GM21825 (cell line): ENCODE results near the gene BMX.

Experiments
- ATAC-seq: cut with Tn5 transposase; IDR thresholded peaks from one replicate; pipeline ENCODE4 v1.9.1; 2021; ENCODE audit warnings: mild to moderate bottlenecking, moderate library complexity; ENCODE audit not compliant: unreplicated experiment

BMX gene

DNA sequence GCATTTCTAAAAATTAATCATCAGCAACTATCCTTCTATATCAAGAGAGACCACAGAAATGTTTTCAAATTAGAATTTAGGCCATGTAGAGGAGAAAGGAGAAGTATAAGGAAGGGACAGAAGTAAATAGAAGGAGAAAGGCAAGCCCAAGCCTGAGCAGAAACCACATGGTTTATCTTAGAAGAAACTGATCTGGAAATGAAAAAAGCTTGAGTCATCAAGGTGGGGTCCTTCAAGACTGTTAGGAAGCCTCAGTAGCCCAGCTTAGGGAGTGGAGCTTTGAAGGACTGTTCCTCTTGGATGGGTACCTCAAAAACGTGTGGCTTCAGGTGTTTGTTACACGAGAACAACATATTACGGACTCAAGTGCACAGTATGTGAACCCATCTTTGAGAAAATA is 4.5 kb downstream of the BMX start:
- no peak for ATAC-seq

DNA sequence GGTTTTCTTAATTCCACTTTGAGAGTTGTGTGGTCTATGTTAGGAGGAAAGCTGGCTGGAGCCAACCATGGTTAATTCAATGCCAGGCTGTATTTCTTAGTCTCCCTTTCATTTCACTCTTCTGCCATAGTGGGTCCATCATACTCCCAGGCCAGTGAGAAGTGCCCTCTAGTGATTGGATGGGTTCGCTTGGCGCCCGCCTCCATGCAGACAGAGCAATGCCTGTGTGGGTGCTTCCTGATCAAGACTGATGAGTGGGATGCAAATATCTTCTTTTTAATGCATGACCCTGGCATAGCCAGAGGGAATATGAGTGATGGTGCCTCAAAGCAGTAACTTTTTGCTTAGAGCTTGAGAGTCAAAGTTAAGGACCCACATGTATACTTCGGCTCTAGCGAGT is 6.4 kb downstream of the BMX start:
- no peak for ATAC-seq

- ATAC-seq: no peak
Measured at GRCh38 chrX:15509845-15510244, 9.2 kb downstream of the BMX start.

- ATAC-seq: no peak
Measured at GRCh38 chrX:15511563-15511962, 11.0 kb downstream of the BMX start.

- ATAC-seq: no peak
Measured at GRCh38 chrX:15512401-15512965, 11.9 kb downstream of the BMX start.

- ATAC-seq: no peak
Measured at GRCh38 chrX:15514279-15514678, 13.7 kb downstream of the BMX start.

DNA sequence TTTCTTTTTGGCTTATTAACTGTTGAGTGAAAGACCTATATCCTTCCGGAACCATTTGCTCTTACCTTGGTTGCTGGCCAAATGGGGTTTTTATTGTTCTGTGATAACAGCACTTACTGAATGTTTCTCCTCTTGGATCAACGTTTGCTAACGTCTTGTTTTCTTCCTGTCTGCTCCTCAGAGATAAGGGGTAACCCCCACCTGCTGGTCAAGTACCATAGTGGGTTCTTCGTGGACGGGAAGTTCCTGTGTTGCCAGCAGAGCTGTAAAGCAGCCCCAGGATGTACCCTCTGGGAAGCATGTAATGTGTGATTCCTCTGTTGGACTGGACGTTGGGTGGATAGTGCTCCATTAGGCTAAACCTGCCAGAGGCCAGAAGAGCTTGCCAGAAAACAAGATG is 15.3 kb downstream of the BMX start:
- ATAC-seq: no peak

DNA sequence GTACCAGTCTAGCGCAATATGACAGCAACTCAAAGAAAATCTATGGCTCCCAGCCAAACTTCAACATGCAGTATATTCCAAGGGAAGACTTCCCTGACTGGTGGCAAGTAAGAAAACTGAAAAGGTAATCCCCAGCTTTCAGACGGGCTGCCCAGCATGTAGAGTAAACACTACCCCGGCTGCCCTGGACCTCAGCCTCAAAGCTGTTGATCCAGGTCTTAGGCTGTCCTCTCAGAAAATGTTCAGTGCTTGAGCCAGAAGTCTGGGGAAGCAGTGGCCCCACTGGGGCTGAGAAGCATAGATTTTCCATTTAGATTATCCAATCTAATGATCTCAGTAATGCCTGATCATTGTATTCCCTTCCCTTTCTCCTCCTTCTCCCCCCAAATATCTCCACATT is 21.9 kb downstream of the BMX start:
- ATAC-seq: no peak

DNA sequence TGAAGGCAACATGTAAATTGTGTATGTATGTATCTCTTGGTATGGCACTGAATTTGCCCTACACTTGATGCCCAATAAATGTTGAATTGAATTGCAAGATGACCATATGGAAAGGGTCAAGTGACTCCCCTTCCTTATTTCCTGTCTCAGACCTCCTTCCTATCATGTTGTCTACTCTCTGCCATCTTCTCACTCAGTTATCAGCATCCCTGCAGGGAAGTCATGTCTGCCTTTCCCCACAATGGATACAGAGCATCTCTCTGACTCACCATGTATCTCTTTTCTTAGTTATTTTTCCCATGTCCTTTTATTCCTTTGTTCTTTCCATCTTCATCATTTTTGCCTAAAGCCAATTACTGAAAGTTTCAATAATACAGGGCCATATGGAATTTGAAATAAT is 22.5 kb downstream of the BMX start:
- no peak for ATAC-seq

DNA sequence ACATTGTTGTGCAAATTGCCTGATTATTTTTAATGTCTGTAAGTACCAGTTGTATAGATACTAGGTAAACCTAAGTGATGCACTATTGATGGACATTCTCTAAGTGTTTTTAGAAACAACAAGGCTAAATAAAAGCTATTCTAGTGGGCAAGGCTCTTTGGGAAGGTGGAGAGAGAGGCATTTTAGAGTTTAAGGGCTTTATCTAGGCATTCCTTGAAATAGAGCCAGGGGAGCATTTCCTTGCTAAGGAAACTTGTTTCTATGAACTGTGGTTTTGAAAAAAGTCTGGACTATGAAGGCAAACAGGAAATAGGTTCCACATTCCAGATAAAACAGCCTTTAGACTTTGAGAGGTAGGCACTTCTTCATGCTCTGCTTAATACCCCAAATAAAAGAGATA is 23.8 kb downstream of the BMX start:
- no peak for ATAC-seq

DNA sequence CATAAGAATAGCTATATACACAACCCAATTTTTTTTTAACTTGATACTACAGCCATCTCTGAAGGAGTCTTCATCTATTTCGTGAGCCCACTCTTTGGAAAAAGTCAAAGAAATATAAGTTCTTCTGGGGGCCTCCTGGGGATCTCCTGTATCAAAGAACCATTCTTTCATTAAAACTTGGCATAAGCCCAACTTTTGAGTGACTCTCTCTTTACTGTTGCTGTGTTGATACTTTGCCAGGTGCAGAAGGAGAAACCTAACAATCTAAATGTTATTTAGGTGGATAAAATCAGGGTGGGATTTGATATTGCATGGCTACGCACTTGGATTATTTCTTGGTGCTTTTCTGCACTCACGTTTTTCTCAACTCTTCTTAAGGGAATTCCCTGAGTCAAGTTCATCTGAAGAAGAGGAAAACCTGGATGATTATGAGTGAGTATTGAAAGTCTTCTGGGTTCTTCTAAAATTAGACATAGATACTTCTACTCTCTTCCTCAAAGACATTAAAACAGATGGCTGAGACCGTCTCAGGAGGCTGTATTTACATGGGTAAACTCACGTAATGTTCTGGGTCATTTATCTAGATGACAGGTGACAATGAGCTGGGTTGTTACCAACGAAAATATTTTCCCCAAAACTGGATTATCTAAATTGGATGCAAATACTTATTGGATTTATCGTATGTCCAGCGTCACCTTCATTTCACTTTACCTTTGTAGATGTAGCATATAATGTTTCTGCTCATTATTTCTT is 25.2 kb downstream of the BMX start:
- ATAC-seq: no peak

DNA sequence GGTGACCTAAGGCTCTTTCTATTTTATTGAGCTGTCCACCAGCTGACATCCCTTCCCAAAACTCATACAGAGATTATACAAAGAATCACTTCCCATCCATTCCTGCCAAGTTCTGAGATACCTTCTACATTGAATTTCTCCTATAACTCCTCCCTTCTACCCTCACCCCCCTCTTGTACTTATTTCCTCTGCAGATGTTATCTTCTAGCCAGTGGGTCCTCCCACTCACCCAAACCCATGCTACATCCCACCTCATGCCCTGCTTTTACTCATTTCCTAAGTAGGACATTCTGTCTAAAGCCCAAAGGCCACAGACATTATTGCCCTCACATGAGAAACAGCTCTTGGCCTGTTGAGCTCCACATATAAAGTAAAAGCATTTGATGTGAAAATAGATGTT is 28.6 kb downstream of the BMX start:
- no peak for ATAC-seq

- ATAC-seq: no peak
Measured at GRCh38 chrX:15530318-15530717, 29.7 kb downstream of the BMX start.

GRCh38 chrX:15546745-15547144 is 46.1 kb downstream of the BMX start:
- no peak for ATAC-seq

- ATAC-seq: no peak
Measured at GRCh38 chrX:15547356-15547755, 46.7 kb downstream of the BMX start.

- no peak for ATAC-seq
Measured at GRCh38 chrX:15549189-15550012, 48.8 kb downstream of the BMX start.

GRCh38 chrX:15559227-15559626 is 58.6 kb downstream of the BMX start:
- ATAC-seq: no peak

DNA sequence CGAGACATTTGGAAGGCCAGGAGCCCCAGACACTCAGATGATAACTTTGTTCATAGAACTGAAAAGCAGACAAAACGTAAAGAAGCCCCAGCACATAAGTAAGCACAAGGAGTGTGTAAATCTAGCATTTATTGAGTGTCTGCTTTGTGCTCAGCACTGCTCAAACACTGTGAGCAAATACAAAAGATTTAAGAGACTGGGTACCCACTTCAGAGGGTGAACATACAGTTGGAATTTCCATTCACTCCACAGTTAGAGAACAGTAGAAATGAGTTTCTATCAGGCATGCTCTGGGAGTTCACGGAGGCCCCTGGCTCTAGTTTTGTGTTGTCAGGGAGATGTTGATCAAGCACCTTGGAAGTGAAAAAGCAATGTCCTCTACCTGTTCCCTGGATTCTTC is 60.3 kb downstream of the BMX start:
- no peak for ATAC-seq

GRCh38 chrX:15563056-15563455 is 62.4 kb downstream of the BMX start:
- ATAC-seq: no peak

DNA sequence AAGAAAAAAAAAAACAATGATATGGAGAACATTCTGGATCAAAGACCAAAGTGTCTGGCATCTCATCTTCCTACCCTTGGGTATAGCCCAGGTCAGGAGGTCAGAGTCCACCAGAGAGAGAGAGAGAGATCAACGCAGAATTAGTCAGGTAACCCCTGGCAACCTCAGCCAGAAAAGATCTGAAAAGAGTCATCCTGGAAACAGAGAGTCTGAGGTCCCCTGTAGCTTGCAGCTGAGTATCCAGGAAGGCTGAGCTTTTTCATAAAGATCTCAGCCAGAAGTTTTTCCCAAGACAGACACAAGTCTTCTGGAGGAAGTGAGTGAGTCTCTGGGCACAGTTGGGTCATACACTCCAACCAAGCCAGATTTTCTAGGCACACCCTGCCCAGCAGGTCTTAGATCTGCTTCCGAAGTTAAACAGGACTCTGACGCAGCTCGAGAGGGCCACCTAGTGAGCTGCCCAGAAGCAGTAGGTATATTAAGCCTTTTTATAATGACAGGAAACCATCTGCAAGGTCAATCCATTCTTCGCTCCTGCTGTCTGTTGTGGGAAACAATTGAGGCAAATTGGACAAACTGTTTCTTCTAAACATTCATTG is 64.5 kb downstream of the BMX start:
- ATAC-seq: no peak

- ATAC-seq: no peak
Measured at GRCh38 chrX:15566244-15566643, 65.6 kb downstream of the BMX start.

DNA sequence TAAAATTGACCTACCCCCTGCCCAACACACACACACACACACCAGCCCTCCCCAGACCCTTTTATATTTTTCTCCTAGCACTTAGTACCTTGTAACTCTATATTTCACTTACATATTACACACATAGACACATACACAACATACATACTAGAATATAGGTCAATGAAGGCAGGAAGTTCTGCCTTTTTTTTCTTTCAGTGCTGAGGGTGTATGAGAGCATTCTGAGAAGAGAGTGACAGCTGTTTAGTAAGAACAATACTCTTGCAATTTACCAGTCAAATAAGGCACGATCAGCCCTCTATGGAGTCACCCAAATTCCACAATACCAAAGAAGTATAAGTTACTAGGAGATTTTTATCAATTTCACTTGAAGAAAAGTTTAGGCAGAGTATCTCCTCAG is 66.7 kb downstream of the BMX start:
- ATAC-seq: no peak
